Upper lobe of right lung (tissue), 1 donor: ENCODE data around the gene ZSCAN2. TPM values are rescaled to one million over a fixed set of nuclear protein-coding genes. Genes with fewer than 3 reads are reported as not detected.

Experiments used
- ATAC-seq: fragments of 200-7000 bp; cut with Tn5 transposase; one replicate; pipeline ENCODE4 v1.9.1; 2020; ENCODE audit warnings: mild to moderate bottlenecking, moderate library complexity
- DNase-seq: peaks from one replicate; pipeline ENCODE4 v3.0.0-alpha.2; 2020
- H3K27ac ChIP-seq: fragments of 200-600 bp; one replicate; pipeline ENCODE4 v1.8.0; 2022
- H3K27me3 ChIP-seq: fragments of 200-600 bp; one replicate; pipeline ENCODE4 v1.8.0; 2022; ENCODE audit warnings: mild to moderate bottlenecking
- H3K36me3 ChIP-seq: fragments of 200-600 bp; one replicate; pipeline ENCODE4 v1.8.0; 2022
- H3K4me1 ChIP-seq: fragments of 200-600 bp; one replicate; pipeline ENCODE4 v1.8.0; 2022
- H3K4me3 ChIP-seq: fragments of 200-600 bp; one replicate; pipeline ENCODE4 v1.8.0; 2022; ENCODE audit warnings: mild to moderate bottlenecking
- H3K9me3 ChIP-seq: fragments of 200-600 bp; one replicate; pipeline ENCODE4 v1.8.0; 2022
- intact Hi-C: fragments of 100-400 bp; cut with DNase I; formaldehyde crosslinking; loops from one replicate; pipeline ENCODE4 v1.11.0; 2022
- total RNA-seq: library from RNA; stranded (reverse); fragmentation: NEBNext Ultra II Directional; extraction: Animal tissue kit (Norgen Biotek cat#: 25700); gene quantifications from one replicate; pipeline ENCODE4 v1.2.1, GENCODE V29; 2021
- TF ChIP-seq, protein P1 (sequence below): fragments of 200-600 bp; IDR thresholded peaks from one replicate; pipeline ENCODE4 v1.8.0; 2022; ENCODE audit warnings: antibody characterized with exemption
- donor health status: DM: no; HTN: yes; CAD: no; lungs with severe emphysema.

Gene ZSCAN2
- total RNA-seq, 1 donor from 2014 or later: 5.8 TPM

DNA sequence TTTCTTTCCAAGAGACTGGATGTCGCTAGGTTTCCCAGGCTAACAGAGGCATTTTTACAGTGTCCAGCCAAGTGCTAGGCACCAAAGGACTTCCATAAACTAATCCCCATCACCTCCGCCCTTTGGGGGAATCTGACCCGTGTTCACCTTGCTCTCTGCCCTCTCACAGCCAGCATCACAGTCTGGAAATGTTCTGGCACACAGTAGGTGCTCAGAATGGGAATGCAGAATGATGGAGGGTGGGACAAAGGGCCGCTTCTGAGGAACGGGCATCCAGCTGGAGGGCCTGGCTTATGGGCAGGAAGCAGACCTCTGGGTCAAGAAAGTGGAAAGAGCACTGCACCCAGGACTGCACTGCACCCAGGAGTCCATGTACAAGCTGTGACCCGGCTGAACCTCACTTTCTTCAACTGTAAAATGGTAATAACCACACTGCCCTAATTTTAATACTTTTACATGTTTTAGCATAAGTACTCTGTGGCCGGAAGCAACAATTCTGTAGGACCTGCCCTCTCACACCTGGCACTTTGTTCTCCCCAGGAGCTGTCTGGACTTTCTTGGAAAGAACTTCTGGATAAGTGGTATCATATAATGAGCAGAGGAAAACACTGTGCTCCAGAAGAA is 58.1 kb downstream of the ZSCAN2 start:
- peak overlapping the region; percentile 77 for H3K27ac ChIP-seq
- TF ChIP-seq, protein P1, sequence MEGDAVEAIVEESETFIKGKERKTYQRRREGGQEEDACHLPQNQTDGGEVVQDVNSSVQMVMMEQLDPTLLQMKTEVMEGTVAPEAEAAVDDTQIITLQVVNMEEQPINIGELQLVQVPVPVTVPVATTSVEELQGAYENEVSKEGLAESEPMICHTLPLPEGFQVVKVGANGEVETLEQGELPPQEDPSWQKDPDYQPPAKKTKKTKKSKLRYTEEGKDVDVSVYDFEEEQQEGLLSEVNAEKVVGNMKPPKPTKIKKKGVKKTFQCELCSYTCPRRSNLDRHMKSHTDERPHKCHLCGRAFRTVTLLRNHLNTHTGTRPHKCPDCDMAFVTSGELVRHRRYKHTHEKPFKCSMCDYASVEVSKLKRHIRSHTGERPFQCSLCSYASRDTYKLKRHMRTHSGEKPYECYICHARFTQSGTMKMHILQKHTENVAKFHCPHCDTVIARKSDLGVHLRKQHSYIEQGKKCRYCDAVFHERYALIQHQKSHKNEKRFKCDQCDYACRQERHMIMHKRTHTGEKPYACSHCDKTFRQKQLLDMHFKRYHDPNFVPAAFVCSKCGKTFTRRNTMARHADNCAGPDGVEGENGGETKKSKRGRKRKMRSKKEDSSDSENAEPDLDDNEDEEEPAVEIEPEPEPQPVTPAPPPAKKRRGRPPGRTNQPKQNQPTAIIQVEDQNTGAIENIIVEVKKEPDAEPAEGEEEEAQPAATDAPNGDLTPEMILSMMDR: no peak
- intact Hi-C loops: no loop called here
- no peak for DNase-seq
- H3K4me3 ChIP-seq: peak overlapping the region; percentile 61
- no peak for ATAC-seq
- H3K4me1 ChIP-seq: peaks cover 16% of the 10 kb centered on the region
- H3K9me3 ChIP-seq: no peaks in the 10 kb centered on the region
- no peaks in the 10 kb centered on the region for H3K27me3 ChIP-seq
- no peaks in the 10 kb centered on the region for H3K36me3 ChIP-seq

DNA sequence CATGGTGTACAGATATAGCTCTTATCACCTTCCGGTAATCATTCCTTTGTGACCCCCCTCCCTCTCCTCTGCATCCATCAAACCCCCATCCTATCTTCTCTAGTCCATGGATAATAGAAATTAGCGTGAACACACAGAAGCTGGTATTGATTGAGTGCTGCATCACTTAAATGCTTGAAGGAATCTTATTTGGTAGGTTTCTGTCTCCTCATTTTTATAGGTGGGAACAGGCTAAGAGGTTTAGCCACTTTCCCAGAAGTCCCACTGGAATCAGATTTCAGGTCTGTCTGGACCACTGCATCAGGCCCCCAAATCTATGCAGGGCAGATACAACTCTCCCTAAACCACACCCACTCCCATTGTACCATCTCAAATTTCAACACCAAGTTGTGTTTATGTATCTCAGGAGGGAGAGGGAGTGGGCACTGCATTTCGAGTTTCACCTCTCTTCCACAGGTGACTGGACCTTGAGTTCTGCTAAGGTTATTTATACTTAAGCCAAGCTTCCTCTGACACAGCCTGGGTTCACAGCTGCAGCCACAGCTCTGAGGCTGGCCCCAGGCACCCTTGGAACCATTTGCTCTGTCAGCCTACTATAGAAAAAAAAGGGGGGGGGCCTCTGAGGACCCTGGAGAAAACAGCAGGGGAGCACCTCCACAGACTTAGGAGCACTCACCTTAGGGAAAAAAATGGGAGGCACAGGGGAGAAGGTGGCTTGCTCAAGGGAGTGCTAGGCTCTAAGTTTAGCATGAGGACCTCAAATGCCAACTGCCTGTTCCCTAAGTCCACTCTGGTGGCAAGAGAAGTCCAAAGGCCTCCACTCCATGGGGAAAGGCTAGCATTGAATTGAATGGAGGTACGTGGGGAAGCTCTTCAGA is 59.3 kb downstream of the ZSCAN2 start:
- H3K9me3 ChIP-seq: no peaks in the 10 kb centered on the region
- DNase-seq: no peak
- intact Hi-C loops: no loop called here

DNA sequence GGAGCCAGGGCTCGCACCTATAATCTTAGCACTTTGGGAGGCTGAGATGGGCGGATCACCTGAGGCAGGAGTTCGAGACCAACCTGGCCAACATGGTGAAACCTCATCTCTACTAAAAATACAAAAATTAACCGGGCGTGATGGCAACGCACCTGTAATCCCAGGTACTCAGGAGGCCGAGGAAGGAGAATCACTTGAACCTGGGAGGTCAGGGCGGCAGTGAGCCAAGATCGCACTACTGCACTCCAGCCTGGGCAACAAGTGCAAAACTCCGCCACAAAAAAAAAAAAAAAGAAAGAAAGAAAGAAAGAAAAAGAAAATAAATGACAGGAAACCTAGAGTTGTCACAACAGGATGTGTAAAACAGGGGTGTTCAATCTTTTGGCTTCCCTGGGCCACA is 60.2 kb downstream of the ZSCAN2 start:
- peaks cover 5% of the 10 kb centered on the region for H3K36me3 ChIP-seq
- H3K4me3 ChIP-seq: no peak overlapping the region
- H3K4me1 ChIP-seq: peaks cover 9% of the 10 kb centered on the region
- TF ChIP-seq, protein P1: no peak
- DNase-seq (no peak), ATAC-seq (no peak)
- H3K9me3 ChIP-seq: no peaks in the 10 kb centered on the region
- intact Hi-C loops: no loop called here
- no peak overlapping the region for H3K27ac ChIP-seq
- H3K27me3 ChIP-seq: no peaks in the 10 kb centered on the region

More for the DNA sequence above, 59.3 kb downstream of the ZSCAN2 start:
- no peak for ATAC-seq
- H3K27me3 ChIP-seq: no peaks in the 10 kb centered on the region
- peaks cover 11% of the 10 kb centered on the region for H3K4me1 ChIP-seq
- H3K27ac ChIP-seq: no peak overlapping the region
- TF ChIP-seq, protein P1: no peak
- no peaks in the 10 kb centered on the region for H3K36me3 ChIP-seq
- H3K4me3 ChIP-seq: no peak overlapping the region

DNA sequence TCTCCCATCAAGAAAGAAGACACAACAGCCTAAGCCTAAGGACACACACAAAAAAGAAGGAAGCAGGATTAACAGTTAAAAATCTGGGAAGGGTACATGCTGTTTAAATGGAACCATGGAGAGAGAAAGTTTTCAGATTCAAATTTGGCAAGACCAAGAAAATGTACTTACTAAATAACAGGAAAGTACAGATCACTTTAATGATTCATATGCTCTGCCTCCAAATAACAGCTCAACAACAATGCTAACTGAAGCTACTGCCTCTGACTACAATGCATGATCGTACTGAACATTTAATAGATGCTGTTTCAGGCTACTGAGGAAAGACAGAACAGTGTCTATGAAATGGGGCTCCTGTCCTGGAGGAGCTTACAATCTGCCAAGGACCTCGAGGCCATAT is 65.6 kb downstream of the ZSCAN2 start:
- Histone ChIP-seq H3K36me3 (peaks cover 49% of the 10 kb centered on the region), H3K4me1 (no peaks in the 10 kb centered on the region), H3K4me3 (no peak overlapping the region), H3K27ac (no peak overlapping the region), H3K27me3 (no peaks in the 10 kb centered on the region), H3K9me3 (no peaks in the 10 kb centered on the region)
- TF ChIP-seq, protein P1: no peak
- intact Hi-C loops: no loop called here
- ATAC-seq (no peak), DNase-seq (no peak)

GRCh38 chr15:84668221-84668982 is 67.6 kb downstream of the ZSCAN2 start:
- Histone ChIP-seq H3K9me3 (no peaks in the 10 kb centered on the region), H3K27me3 (no peaks in the 10 kb centered on the region), H3K4me1 (no peaks in the 10 kb centered on the region), H3K4me3 (no peak overlapping the region), H3K27ac (no peak overlapping the region), H3K36me3 (peaks cover 49% of the 10 kb centered on the region)
- intact Hi-C loops: no loop called here
- TF ChIP-seq, protein P1: no peak
- DNase-seq (no peak), ATAC-seq (no peak)
